Measurements from ENCODE around the gene PASK. TPM values are rescaled to one million over a fixed set of nuclear protein-coding genes. Genes with fewer than 3 reads are reported as not detected.

Gene PASK
- polyA plus RNA-seq, 3 donors, result 0.56 to 4.3 (median 0.70) TPM

DNA sequence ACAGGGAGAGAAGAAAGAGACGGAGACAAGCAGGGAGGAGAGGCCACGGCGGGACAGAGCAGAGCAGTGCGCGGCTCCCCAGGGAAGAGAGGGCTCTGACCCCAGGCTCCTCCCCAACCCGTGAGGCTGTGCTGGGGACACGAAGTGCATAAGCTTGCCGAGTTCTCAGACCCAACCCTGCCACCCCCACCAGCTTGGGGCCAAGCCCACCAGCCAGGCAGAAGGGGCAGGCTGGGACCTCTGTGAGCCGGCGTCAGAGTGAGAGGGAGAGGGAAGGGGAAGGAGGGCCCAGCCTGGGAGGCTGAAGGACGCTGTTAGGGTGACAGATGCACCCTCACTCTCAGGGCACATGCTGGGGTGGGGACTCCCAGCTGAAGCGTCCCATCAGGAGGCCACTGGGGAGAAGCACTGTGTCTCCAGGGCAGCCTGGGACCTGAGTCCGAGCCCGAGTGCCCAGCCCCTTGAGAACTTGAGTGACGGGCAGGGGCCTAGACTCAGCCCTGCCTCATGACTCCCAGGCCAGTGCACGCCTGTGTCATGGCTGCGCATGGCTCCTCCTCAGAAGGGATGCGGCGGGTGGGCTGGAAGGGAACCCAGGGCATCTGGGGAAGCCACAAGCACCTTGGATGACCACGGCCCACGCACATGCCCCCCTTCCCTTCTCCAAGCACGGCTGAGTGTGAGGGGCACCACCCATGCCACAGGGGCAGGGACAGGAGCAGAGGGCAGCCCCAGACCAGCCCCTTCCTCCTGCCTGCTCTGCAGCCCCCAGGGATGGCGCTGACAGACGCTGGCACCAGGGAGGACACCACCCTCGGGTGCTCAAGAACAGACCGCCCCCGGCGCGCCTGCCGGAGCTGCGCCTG lies 78.2 kb downstream of the PASK start:
- H3K27ac Mint-ChIP-seq, result no peak overlapping the region
- H3K4me3 Mint-ChIP-seq, result no peak overlapping the region
- no peak overlapping the region for H2AFZ ChIP-seq (ENCODE audit: insufficient read depth, low read depth, low read length, poor library complexity, severe bottlenecking)
- H3K9ac ChIP-seq (ENCODE audit: insufficient read depth, low read length, poor library complexity, severe bottlenecking), result no peak overlapping the region
- H3K27ac ChIP-seq (ENCODE audit: low read depth in 1 of 2, low read length in 2 of 2), result no peak overlapping the region
- H3K27me3 Mint-ChIP-seq (ENCODE audit: low read depth in 3 of 3), result peaks cover 0 to 7% (median 3%) of the 10 kb centered on the region in 3 donors
- no peak overlapping the region for H3K4me3 ChIP-seq (replicated peaks in 1 of 3; ENCODE audit: low read depth in 2 of 3, low read length in 3 of 3)
- TF ChIP-seq, protein P1, sequence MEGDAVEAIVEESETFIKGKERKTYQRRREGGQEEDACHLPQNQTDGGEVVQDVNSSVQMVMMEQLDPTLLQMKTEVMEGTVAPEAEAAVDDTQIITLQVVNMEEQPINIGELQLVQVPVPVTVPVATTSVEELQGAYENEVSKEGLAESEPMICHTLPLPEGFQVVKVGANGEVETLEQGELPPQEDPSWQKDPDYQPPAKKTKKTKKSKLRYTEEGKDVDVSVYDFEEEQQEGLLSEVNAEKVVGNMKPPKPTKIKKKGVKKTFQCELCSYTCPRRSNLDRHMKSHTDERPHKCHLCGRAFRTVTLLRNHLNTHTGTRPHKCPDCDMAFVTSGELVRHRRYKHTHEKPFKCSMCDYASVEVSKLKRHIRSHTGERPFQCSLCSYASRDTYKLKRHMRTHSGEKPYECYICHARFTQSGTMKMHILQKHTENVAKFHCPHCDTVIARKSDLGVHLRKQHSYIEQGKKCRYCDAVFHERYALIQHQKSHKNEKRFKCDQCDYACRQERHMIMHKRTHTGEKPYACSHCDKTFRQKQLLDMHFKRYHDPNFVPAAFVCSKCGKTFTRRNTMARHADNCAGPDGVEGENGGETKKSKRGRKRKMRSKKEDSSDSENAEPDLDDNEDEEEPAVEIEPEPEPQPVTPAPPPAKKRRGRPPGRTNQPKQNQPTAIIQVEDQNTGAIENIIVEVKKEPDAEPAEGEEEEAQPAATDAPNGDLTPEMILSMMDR (IDR thresholded peaks at IDR 0.05), result no peak
- H3K27me3 ChIP-seq (ENCODE audit: control insufficient read depth in 2 of 2, insufficient read depth in 2 of 2, low read length in 2 of 2), result no peaks in the 10 kb centered on the region
- peaks cover 4 to 18% of the 10 kb centered on the region in 2 donors for H3K36me3 ChIP-seq (replicated peaks in 1 of 2; ENCODE audit: control insufficient read depth in 1 of 2, insufficient read depth in 2 of 2, low read length in 2 of 2)
- DNase-seq, result peak in 1 of 3 donors; percentile 3
- no peaks in the 10 kb centered on the region for H4K20me1 ChIP-seq (ENCODE audit: insufficient read depth, low read length)
- intact Hi-C loops (cut with micrococcal nuclease), result no loop called here
- H3K4me2 ChIP-seq (replicated peaks; ENCODE audit: extremely low read depth, low read length, poor library complexity, severe bottlenecking), result no peak overlapping the region
- no peaks in the 10 kb centered on the region for H3K4me1 ChIP-seq (ENCODE audit: control insufficient read depth in 1 of 2, insufficient read depth in 2 of 2, low read length in 2 of 2)
- H3K79me2 ChIP-seq (ENCODE audit: insufficient read depth, low read length), result no peaks in the 10 kb centered on the region
- peaks cover 15 to 17% of the 10 kb centered on the region in 2 donors for H3K36me3 Mint-ChIP-seq
- no peaks in the 10 kb centered on the region for H3K4me1 Mint-ChIP-seq
- H3K9me3 ChIP-seq (replicated peaks in 1 of 2; ENCODE audit: control insufficient read depth in 1 of 2, insufficient read depth in 1 of 2, low read length in 2 of 2), result no peaks in the 10 kb centered on the region
- WGBS (ENCODE audit: insufficient coverage), result 88% methylated on average over 17 of the region's 31 CpGs
- H3K9me3 Mint-ChIP-seq, result no peaks in the 10 kb centered on the region

DNA sequence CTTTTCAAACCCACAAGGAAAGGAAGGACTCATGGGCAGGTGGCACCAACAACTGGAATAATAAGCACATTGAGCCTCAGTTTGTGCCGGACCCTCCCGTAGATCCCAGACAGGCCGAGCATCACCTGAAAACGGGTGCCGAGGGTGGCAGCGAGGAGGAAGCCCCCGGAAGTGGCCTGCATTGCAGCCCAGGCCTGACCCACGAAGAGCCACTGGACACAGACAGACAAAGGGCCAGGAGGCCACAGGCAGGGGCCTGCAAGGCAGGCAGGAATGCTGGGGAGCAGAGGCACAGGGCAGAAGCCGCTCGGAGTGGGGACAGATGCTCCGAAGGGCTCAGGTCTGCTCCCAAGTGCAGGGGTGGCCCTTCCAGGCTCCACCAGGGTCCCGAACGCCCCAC lies 78.9 kb downstream of the PASK start:
- Histone ChIP-seq H3K4me1 (ENCODE audit: control insufficient read depth in 1 of 2, insufficient read depth in 2 of 2, low read length in 2 of 2) (no peaks in the 10 kb centered on the region), H3K4me3 (replicated peaks in 1 of 3; ENCODE audit: low read depth in 2 of 3, low read length in 3 of 3) (no peak overlapping the region), H3K9ac (ENCODE audit: insufficient read depth, low read length, poor library complexity, severe bottlenecking) (no peak overlapping the region), H4K20me1 (ENCODE audit: insufficient read depth, low read length) (no peaks in the 10 kb centered on the region), H3K27me3 (ENCODE audit: control insufficient read depth in 2 of 2, insufficient read depth in 2 of 2, low read length in 2 of 2) (no peaks in the 10 kb centered on the region), H3K36me3 (replicated peaks in 1 of 2; ENCODE audit: control insufficient read depth in 1 of 2, insufficient read depth in 2 of 2, low read length in 2 of 2) (peaks cover 3 to 11% of the 10 kb centered on the region in 2 donors), H3K79me2 (ENCODE audit: insufficient read depth, low read length) (no peaks in the 10 kb centered on the region), H3K4me2 (replicated peaks; ENCODE audit: extremely low read depth, low read length, poor library complexity, severe bottlenecking) (no peak overlapping the region), H3K27ac (ENCODE audit: low read depth in 1 of 2, low read length in 2 of 2) (no peak overlapping the region), H2AFZ (ENCODE audit: insufficient read depth, low read depth, low read length, poor library complexity, severe bottlenecking) (no peak overlapping the region), H3K9me3 (replicated peaks in 1 of 2; ENCODE audit: control insufficient read depth in 1 of 2, insufficient read depth in 1 of 2, low read length in 2 of 2) (no peaks in the 10 kb centered on the region)
- intact Hi-C loops (cut with micrococcal nuclease), result no loop called here
- Mint-ChIP-seq H3K4me1 (no peaks in the 10 kb centered on the region), H3K27ac (no peak overlapping the region), H3K9me3 (no peaks in the 10 kb centered on the region), H3K27me3 (ENCODE audit: low read depth in 3 of 3) (peaks cover 0 to 7% (median 3%) of the 10 kb centered on the region in 3 donors), H3K36me3 (peaks cover 8 to 12% of the 10 kb centered on the region in 2 donors), H3K4me3 (no peak overlapping the region)
- no peak for DNase-seq
- 95% methylated on average over 13 of the region's 13 CpGs for WGBS (ENCODE audit: insufficient coverage)
- TF ChIP-seq, protein P1 (IDR thresholded peaks at IDR 0.05), result no peak
